Activated CD4-positive, alpha-beta T cell treated with anti-CD3 and anti-CD28 coated beads, Interleukin-2, amount 10 ng/mL, durations not matched to agents 7 days and 5 days (primary cell): ENCODE results near the gene IPO11. TPM values are rescaled to one million over a fixed set of nuclear protein-coding genes. Genes with fewer than 3 reads are reported as not detected.

ENCODE experiments used
- CTCF ChIA-PET: fragments of 350-600 bp; sonication (Branson Sonifier 250); formaldehyde crosslinking; loops from one replicate; lab custom pipeline; 2021; ENCODE audit warnings: antibody characterized with exemption; lab: Charles Lee
- POLR2A ChIA-PET: fragments of 350-600 bp; sonication (Branson Sonifier 250); formaldehyde crosslinking; loops from one replicate; lab custom pipeline; 2021; ENCODE audit warnings: antibody characterized with exemption; lab: Charles Lee
- DNase-seq: peaks from one replicate; pipeline ENCODE4 v3.0.0-alpha.2; 2020
- H3K27ac Mint-ChIP-seq: one replicate; pipeline ENCODE4 v1.8.0; 2021; ENCODE audit warnings: mild to moderate bottlenecking, moderate library complexity, mixed read lengths
- H3K27me3 Mint-ChIP-seq: one replicate; pipeline ENCODE4 v1.8.0; 2021; ENCODE audit warnings: mixed read lengths
- H3K36me3 Mint-ChIP-seq: one replicate; pipeline ENCODE4 v1.8.0; 2021; ENCODE audit warnings: low read depth, mixed read lengths
- H3K4me1 Mint-ChIP-seq: one replicate; pipeline ENCODE4 v1.8.0; 2021; ENCODE audit warnings: mixed read lengths
- H3K4me3 Mint-ChIP-seq: one replicate; pipeline ENCODE4 v1.8.0; 2021; ENCODE audit warnings: mild to moderate bottlenecking, moderate library complexity, mixed read lengths
- H3K9me3 Mint-ChIP-seq: one replicate; pipeline ENCODE4 v1.8.0; 2021; ENCODE audit warnings: mixed read lengths
- total RNA-seq, 2 experiments: library from RNA; stranded (reverse); gene quantifications; one replicate each; pipeline ENCODE4 v1.2.3, GENCODE V29; 2021

The IPO11 gene
- total RNA-seq, 2 experiments from 2014 or later = 27.3 to 29.9 TPM

DNA sequence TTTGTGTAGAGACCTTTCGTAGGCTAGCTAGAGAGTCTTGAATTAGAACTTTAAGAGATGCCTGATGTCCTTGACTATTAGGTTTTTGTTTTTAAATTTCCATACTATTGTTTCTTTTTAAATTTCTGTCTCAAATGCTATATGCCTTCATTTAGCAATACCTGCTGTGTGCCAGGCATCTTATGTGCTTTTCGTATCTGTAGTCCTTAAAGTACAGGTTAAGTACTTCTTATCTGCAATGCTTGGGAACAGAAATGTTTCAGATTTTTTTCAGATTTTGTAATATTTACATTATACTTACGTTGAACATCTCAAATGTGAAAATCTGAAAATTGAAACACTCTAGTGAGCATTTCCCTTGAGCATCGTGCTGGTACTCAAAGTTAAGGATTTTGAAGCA lies 49.0 kb downstream of the IPO11 start:
- ChIA-PET POLR2A (interaction anchor here (0.6 kb wide), 1 partner anchor 50 kb away, joined by 3 read pairs; no protein-coding TSS in a partner anchor), CTCF (no interaction called here)
- Mint-ChIP-seq H3K4me1 (peaks cover 12% of the 10 kb centered on the region), H3K9me3 (no peaks in the 10 kb centered on the region), H3K27me3 (no peaks in the 10 kb centered on the region), H3K27ac (no peak overlapping the region), H3K4me3 (no peak overlapping the region), H3K36me3 (no peaks in the 10 kb centered on the region)
- DNase-seq = no peak

GRCh38 chr5:62465985-62466925 lies 53.7 kb downstream of the IPO11 start:
- no peaks in the 10 kb centered on the region for H3K27me3 Mint-ChIP-seq
- H3K36me3 Mint-ChIP-seq = peaks cover 16% of the 10 kb centered on the region
- H3K4me1 Mint-ChIP-seq = peaks cover 7% of the 10 kb centered on the region
- H3K9me3 Mint-ChIP-seq = no peaks in the 10 kb centered on the region
- ChIA-PET CTCF (interaction anchor here (1.3 to 1.5 kb wide), 3 partner anchors 28 to 118 kb away, joined by 3 to 5 read pairs (median 3); no protein-coding TSS in a partner anchor), POLR2A (no interaction called here)
- no peak overlapping the region for H3K4me3 Mint-ChIP-seq
- DNase-seq = no peak
- no peak overlapping the region for H3K27ac Mint-ChIP-seq

DNA sequence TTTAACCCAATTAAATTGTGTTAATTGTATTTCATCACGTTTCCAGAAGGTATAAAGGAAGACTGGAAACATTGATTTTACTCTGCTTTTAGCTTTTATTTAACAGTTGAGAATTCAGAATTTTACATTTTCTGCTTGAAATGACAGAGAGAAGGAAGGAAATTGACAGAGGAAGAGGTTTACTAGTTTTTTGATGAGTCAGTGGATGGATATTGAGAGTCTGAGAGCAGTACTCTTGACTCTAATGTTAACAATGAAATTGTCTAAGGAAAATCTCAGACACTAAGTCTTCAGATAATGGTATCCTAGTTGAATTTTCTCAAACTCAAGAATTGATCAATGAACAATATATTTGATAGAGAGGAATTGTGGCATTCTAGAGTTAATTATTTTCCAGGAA lies 60.6 kb downstream of the IPO11 start:
- H3K27me3 Mint-ChIP-seq = no peaks in the 10 kb centered on the region
- no peak for DNase-seq
- no peaks in the 10 kb centered on the region for H3K9me3 Mint-ChIP-seq
- H3K4me3 Mint-ChIP-seq = no peak overlapping the region
- POLR2A ChIA-PET = no interaction called here
- no peak overlapping the region for H3K27ac Mint-ChIP-seq
- peaks cover 6% of the 10 kb centered on the region for H3K4me1 Mint-ChIP-seq
- H3K36me3 Mint-ChIP-seq = peaks cover 6% of the 10 kb centered on the region
- CTCF ChIA-PET = interaction anchor here (0.6 kb wide), 1 partner anchor 95 kb away, joined by 3 read pairs; no protein-coding TSS in a partner anchor

DNA sequence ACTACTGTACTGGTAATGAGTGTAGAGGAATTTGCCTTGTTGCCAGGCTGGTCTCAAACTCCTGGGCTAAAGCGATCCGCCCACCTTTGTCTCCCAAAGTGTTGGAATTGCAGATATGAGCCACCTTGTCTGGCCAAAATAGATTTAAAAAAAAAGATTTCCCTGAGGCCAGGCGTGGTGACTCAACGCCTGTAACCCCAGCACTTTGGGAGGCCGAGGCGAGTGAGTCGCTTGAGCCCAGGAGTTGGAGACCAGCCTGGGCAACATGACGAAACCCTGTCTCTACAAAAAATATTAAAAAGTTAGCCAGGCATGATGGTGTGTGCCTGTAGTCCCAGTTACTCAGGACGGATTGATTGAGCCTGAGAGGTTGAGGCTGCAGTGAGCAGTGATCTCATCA lies 62.5 kb downstream of the IPO11 start:
- H3K27me3 Mint-ChIP-seq = no peaks in the 10 kb centered on the region
- no peaks in the 10 kb centered on the region for H3K9me3 Mint-ChIP-seq
- H3K27ac Mint-ChIP-seq = no peak overlapping the region
- no peak for DNase-seq
- POLR2A ChIA-PET = interaction anchor here (0.7 kb wide), 2 partner anchors 134 to 1808 kb away, joined by 3 to 4 read pairs; no protein-coding TSS in a partner anchor
- H3K4me1 Mint-ChIP-seq = peaks cover 6% of the 10 kb centered on the region
- CTCF ChIA-PET = no interaction called here
- H3K36me3 Mint-ChIP-seq = peaks cover 14% of the 10 kb centered on the region
- no peak overlapping the region for H3K4me3 Mint-ChIP-seq

GRCh38 chr5:62477801-62478200 lies 65.2 kb downstream of the IPO11 start:
- H3K4me3 Mint-ChIP-seq = no peak overlapping the region
- peaks cover 3% of the 10 kb centered on the region for H3K9me3 Mint-ChIP-seq
- no peak overlapping the region for H3K27ac Mint-ChIP-seq
- peaks cover 19% of the 10 kb centered on the region for H3K36me3 Mint-ChIP-seq
- CTCF ChIA-PET = no interaction called here
- no peak for DNase-seq
- POLR2A ChIA-PET = interaction anchor here (0.6 kb wide), 1 partner anchor 90 kb away, joined by 5 read pairs; no protein-coding TSS in a partner anchor
- H3K27me3 Mint-ChIP-seq = no peaks in the 10 kb centered on the region
- H3K4me1 Mint-ChIP-seq = peaks cover 6% of the 10 kb centered on the region

- ChIA-PET CTCF (interaction anchor here (1.0 to 1.6 kb wide), 2 partner anchors 14 to 23 kb away, joined by 3 to 5 read pairs; no protein-coding TSS in a partner anchor), POLR2A (no interaction called here)
- H3K27me3 Mint-ChIP-seq = no peaks in the 10 kb centered on the region
- H3K4me1 Mint-ChIP-seq = no peaks in the 10 kb centered on the region
- H3K4me3 Mint-ChIP-seq = no peak overlapping the region
- H3K9me3 Mint-ChIP-seq = peaks cover 3% of the 10 kb centered on the region
- no peak overlapping the region for H3K27ac Mint-ChIP-seq
- no peak for DNase-seq
- peaks cover 19% of the 10 kb centered on the region for H3K36me3 Mint-ChIP-seq
Observed at GRCh38 chr5:62483556-62483955, 71.0 kb downstream of the IPO11 start.

GRCh38 chr5:62486672-62487071 lies 74.1 kb downstream of the IPO11 start:
- Mint-ChIP-seq H3K4me3 (no peak overlapping the region), H3K4me1 (no peaks in the 10 kb centered on the region), H3K27ac (no peak overlapping the region), H3K36me3 (peaks cover 8% of the 10 kb centered on the region), H3K9me3 (no peaks in the 10 kb centered on the region), H3K27me3 (no peaks in the 10 kb centered on the region)
- ChIA-PET POLR2A (no interaction called here), CTCF (interaction anchor here (1.4 kb wide), 1 partner anchor 28 kb away, joined by 5 read pairs; no protein-coding TSS in a partner anchor)
- no peak for DNase-seq

GRCh38 chr5:62488531-62488930 lies 76.0 kb downstream of the IPO11 start:
- no peaks in the 10 kb centered on the region for H3K9me3 Mint-ChIP-seq
- POLR2A ChIA-PET = no interaction called here

GRCh38 chr5:62489471-62489870 lies 76.9 kb downstream of the IPO11 start:
- ChIA-PET POLR2A (no interaction called here), CTCF (no interaction called here)
- no peaks in the 10 kb centered on the region for H3K4me1 Mint-ChIP-seq
- H3K36me3 Mint-ChIP-seq = peaks cover 14% of the 10 kb centered on the region
- H3K9me3 Mint-ChIP-seq = no peaks in the 10 kb centered on the region
- H3K27me3 Mint-ChIP-seq = no peaks in the 10 kb centered on the region
- no peak overlapping the region for H3K4me3 Mint-ChIP-seq
- DNase-seq = no peak
- H3K27ac Mint-ChIP-seq = no peak overlapping the region

More at GRCh38 chr5:62488531-62488930, 76.0 kb downstream of the IPO11 start:
- CTCF ChIA-PET = no interaction called here
- no peaks in the 10 kb centered on the region for H3K27me3 Mint-ChIP-seq
- H3K36me3 Mint-ChIP-seq = peaks cover 14% of the 10 kb centered on the region
- no peak overlapping the region for H3K27ac Mint-ChIP-seq
- no peak overlapping the region for H3K4me3 Mint-ChIP-seq
- DNase-seq = no peak
- no peaks in the 10 kb centered on the region for H3K4me1 Mint-ChIP-seq

DNA sequence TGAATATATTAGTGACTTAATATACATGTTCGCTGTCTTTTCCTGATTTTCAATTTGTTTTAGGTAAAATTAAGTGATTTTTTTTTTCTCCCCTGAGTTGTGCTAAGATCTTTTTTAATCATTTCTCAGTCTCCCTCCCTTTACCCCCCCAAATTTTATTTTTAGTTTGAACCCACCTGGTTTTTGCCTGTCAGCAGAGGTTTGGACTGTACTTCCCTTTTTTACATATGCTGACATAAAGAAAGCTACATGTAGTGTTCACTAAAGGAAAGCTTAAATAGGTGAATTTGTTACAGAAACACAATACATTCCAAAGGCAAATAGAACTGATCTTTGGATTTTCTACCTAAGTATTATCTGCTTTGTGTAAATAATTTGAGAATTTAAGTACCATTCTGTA lies 82.2 kb downstream of the IPO11 start:
- Mint-ChIP-seq H3K4me1 (no peaks in the 10 kb centered on the region), H3K27ac (no peak overlapping the region), H3K9me3 (no peaks in the 10 kb centered on the region), H3K4me3 (no peak overlapping the region), H3K36me3 (peaks cover 14% of the 10 kb centered on the region), H3K27me3 (no peaks in the 10 kb centered on the region)
- POLR2A ChIA-PET = no interaction called here
- no peak for DNase-seq
- CTCF ChIA-PET = interaction anchor here (1.8 kb wide), 1 partner anchor 27 kb away, joined by 5 read pairs; no protein-coding TSS in a partner anchor

DNA sequence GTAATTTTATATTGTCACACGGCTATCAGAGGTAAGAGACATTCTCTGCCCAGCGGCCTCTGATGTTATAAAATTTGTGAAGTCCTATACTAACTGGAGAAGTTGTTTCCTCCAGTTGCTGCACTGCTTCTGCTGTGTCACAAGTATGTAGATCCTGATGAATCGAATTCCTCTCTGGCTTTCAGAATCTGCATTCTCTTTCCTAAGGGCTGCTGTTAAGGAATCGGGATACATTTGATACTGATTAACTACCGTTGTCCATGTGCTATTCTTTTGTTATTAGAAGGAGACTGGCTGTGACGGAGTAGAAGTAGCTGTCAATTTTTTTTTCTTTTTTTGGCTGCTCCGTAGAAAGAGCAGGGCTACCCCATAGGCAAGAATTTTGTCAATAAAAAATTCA lies 84.3 kb downstream of the IPO11 start:
- ChIA-PET POLR2A (no interaction called here), CTCF (no interaction called here)
- Mint-ChIP-seq H3K27me3 (no peaks in the 10 kb centered on the region), H3K4me1 (no peaks in the 10 kb centered on the region), H3K27ac (no peak overlapping the region), H3K36me3 (peaks cover 10% of the 10 kb centered on the region), H3K4me3 (no peak overlapping the region), H3K9me3 (no peaks in the 10 kb centered on the region)
- no peak for DNase-seq

GRCh38 chr5:62498961-62499360 lies 86.4 kb downstream of the IPO11 start:
- ChIA-PET POLR2A (no interaction called here), CTCF (no interaction called here)
- H3K4me3 Mint-ChIP-seq = no peak overlapping the region
- no peaks in the 10 kb centered on the region for H3K27me3 Mint-ChIP-seq
- no peak for DNase-seq
- peaks cover 5% of the 10 kb centered on the region for H3K36me3 Mint-ChIP-seq
- H3K4me1 Mint-ChIP-seq = no peaks in the 10 kb centered on the region
- no peak overlapping the region for H3K27ac Mint-ChIP-seq
- H3K9me3 Mint-ChIP-seq = no peaks in the 10 kb centered on the region

- no peak overlapping the region for H3K4me3 Mint-ChIP-seq
- DNase-seq = no peak
- peaks cover 4% of the 10 kb centered on the region for H3K36me3 Mint-ChIP-seq
- H3K4me1 Mint-ChIP-seq = no peaks in the 10 kb centered on the region
- no peaks in the 10 kb centered on the region for H3K27me3 Mint-ChIP-seq
- H3K27ac Mint-ChIP-seq = no peak overlapping the region
- no peaks in the 10 kb centered on the region for H3K9me3 Mint-ChIP-seq
- POLR2A ChIA-PET = no interaction called here
- CTCF ChIA-PET = no interaction called here
Observed at GRCh38 chr5:62499756-62500155, 87.2 kb downstream of the IPO11 start.
